C1 segment of cervical spinal cord (tissue), 14 donors: ENCODE data around the gene MAST4.
A peak's percentile ranks its signal among the peaks of the same experiment; 100 is the strongest.

Experiments
- DNase-seq, 14 donors: peaks; one replicate each; lab custom pipeline; 2025; lab: John Stamatoyannopoulos, UW

MAST4 gene

DNA sequence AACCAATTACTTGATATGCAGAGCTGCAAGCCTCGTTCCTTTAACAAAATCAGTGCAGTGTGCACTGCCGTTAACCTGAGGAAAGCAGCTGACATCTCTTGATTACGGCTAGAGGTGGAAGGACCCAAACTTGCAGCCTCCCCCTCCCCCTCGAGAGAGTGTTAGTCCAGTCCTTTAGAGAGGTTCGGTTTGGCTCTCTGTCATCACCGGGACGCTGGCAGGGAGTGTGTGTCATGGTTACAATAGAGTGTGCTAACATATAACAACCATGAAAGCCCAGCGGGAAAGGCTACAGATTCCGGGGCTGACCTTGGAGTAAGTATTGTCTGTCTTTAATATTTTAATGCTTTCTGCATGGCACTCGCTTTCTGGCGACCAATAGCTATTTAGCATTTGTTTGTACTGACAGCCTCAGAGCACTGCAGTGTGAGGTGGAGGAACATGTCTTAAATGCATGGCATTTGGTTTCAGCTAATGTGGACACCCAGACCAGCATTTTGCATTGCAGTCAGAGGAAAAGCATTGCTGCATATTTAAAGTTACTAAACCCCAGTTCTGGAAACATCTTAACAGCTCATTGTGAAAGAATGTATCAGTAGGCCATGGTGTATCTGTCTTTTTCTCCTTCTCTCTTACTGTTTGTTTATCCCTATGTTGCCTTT lies 362.9 kb downstream of the MAST4 start:
- peak in 11 of 14 donors; percentile 4 to 62 (median 30) for DNase-seq

DNA sequence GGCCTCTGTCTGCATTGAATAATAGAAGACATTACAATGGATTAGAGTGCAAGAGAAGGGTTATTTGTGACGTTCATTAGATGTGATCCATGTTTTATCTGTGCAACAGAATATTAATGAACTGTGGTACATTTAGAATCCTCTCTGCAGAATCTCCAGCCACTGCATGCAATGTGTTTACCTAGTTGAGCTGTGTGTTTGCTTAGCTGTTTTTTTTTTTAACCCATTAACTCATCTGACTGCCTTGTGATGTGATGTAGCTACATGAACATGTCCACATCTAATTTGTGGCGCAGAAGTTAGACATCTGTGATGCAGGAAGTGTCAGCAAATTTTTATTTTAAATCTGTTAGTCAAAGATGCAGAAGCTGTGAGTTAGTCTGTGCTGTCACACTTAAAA lies 363.5 kb downstream of the MAST4 start:
- DNase-seq, result no peak

DNA sequence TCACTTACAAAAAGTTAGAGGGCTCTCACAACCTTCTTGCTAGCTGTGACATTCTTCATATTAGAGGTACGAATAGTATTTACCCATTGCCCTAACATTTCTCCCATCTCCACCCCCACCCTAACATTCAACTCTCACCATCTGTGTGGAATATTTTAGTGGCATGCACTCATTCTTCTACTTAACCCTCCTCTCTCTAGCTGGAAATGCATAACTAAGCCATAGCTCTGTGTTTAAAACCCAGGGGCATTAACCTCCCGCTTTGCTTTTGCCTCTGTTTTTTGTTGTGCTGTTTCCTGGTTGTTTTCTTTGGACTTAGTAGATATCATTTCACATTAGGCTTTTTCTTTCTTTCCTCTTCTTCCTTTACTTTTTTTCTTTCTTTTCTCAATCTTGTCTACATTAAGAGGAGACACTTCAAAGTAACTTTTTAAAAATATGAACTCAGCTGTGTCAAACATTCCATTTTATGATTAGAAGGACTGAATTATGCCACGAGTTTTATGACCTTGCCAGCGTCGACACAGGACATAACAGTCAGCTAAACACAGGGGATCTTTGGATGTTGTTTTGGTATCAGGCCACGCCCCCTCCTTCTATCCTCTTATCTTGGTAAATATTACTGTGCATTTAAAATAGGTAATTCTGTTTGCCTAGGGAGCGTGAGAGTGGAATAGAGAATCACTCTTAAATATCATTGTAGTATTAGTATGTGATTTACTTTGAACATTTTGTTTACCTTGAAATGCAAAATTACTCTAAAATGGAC lies 364.4 kb downstream of the MAST4 start:
- no peak for DNase-seq

GRCh38 chr5:66963559-66963971 lies 367.4 kb downstream of the MAST4 start:
- DNase-seq, result no peak

DNA sequence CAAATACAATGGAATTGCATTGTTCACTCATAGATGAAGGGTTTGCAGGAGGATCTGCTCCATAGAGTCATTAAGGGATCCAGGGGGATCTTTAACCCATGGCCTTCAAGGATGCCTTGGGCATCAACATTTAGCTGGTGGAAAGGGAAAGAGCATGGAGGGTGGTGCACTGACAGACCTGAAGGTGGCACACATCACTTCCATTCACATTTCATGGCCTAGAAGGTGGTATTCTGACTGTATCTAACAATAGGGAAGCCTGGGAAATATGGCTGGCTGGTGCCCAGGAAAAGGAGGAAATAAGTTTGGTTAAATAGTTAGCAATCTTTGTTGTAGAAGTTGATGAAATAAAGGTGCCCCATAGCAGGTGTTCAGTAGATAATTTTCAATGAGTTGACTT lies 370.2 kb downstream of the MAST4 start:
- no peak for DNase-seq

GRCh38 chr5:66967102-66967501 lies 370.9 kb downstream of the MAST4 start:
- DNase-seq, result no peak

DNA sequence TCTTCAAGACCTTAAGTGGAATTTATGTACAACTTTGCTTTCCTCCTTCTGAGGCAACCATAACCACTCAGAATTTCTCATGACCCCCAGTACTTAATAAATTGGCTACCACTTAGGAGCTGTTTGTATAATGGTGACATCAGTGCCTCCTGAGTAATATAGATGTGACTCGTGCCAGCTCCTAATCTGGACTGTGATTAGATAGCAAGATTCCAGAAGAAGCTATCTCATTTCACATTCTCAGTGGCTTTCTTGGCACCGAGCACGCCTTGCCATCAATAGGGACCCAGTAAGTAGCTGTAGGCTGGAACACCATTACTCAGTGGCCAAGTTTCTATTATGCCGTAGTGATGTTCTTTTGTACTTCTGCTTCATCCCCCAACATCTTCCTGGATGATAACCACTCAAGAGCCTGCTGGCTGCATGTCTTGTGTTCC lies 371.7 kb downstream of the MAST4 start:
- no peak for DNase-seq

DNA sequence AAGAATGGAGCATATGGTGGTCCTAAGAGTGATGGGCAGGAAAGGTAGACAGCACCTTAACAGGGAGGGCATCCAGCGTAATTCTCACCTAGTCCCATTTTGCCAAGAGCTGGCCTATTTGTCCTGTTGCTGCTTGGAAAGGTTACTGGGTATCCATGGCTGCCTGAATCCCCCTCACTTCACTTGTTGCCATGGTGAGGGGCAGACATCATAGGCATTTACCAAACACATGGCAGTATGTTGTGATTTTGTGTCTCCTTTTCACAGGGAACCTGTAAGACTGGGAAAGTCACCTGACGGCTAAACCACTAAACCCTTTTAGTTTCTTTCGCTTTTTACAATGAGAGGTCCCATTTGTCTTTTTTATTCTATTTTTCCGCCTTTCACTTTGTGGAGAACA lies 373.3 kb downstream of the MAST4 start:
- no peak for DNase-seq

DNA sequence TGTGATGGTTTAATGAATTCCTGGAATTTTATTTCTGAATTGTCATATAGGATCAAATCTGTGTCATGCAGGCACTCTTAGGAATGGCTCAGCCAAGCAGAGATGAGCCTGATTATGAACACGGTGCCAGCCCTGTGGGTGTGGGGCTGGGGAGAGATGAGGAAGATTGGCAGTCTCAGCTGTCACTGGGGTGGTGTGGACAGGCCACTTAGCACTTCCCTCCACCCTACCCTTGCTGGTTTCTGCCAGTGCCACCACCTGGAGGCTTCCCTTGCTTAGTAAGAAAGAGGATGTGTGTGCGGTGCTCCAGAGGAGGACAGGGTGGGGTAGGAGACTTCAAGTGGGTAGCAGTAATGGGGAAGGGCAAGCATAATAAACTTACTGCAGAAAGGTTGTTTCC lies 373.8 kb downstream of the MAST4 start:
- no peak for DNase-seq

GRCh38 chr5:66972004-66972403 lies 375.8 kb downstream of the MAST4 start:
- no peak for DNase-seq

DNA sequence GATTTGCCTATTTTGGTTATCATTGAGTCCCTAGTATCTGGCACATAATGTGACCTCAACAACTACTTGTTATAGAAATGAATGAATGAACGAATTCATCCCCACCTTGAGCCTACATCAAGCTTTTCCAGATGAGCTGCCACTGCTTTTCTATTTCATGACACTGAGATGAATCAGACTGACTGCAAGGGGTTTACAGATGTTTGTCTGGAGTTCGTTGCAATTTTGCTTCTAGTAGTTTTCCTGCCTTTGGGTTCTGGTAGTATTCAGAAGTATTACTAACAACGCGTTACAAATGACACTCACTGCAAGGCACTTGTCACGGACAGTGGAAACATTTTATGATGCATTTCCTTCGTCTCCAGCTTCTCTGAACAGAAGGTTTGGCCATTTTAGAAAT lies 378.1 kb downstream of the MAST4 start:
- no peak for DNase-seq

DNA sequence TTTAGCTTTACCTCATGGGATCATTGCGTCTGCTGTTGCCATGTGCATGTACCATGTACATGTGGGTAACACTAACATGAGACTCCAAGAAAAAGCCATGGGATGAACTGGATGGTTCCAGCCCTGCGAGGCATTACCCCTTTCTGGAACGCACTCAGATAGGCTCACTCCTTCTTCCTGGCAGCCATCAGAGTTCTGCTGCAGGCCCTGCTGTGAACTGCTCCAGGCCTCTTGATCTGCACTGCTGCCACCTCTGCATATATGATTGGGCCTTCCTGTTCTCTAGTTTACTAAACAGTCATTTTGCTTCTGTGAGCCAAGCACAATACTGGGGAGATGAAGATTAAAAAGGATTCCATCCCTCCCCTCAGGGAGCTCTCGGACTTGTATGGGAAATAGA lies 379.9 kb downstream of the MAST4 start:
- no peak for DNase-seq

DNA sequence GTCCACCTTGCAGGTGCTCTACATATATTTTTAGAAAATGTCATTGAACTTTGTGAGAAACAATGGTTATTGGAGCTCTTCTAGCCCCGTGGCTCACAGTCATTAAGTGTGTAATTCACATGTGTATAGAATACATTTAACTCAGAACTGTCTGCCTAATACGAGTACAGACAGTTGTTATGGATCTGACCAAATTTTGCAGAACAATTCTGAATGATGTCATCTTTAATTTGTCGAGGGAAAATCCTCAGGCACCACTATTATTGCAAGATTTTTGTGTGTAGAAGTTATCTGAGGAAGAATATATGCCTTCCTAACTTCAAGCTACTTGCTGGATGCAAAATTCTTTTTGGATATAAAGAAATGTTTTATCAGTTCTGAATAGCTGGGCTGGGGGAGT lies 383.5 kb downstream of the MAST4 start:
- DNase-seq, result no peak

DNA sequence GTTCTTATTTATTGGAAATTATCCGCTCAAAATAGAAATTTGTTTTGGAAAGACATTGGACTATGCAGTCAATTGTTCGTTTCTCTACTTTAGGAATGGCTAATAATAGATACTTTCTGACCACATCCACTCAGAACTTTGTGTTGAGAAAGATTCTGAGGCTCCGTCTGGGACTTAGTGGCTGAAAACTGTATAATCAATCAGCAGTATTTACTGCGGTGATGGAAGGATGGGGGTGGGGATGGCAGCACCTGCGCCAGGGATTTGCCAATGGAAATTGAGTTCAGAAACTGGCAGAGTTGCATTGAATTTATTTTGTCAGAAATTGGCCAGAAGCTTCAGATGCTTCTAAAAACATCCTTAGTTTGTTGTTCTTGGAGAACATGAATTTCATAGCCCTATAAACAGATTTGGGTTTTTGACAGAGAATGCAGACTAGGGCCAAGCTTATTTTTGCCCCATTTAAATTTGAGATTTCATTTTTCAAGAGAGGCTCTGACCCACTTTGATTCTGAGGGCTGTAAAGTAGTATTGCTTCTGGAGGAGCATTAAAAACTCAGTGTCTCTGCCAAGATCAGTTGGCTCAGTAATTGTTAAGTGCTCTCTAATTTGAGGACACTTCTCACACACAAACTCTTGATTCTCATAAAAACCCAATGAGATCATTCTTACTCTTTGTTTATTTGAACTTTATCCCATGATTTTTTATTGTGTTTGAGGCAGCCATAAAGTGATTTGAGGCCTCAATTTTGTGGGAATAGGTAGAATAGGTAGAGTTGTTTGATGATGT lies 385.3 kb downstream of the MAST4 start:
- DNase-seq, result no peak

DNA sequence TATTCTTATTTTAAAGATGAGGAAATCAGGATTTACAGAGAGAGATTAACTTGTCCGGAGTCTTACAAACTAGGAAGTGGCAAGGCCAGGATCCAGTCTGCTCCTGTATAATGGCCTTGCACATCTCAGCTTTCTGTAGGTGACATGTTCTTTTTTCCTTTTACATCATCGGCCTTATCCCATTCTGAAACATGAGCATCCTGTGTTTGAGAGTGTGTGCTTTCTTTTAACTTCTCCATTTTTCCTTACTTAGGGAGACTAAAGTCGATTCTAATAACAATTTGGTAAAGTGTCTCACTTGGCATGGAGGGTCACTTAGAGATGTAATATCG lies 385.8 kb downstream of the MAST4 start:
- no peak for DNase-seq

DNA sequence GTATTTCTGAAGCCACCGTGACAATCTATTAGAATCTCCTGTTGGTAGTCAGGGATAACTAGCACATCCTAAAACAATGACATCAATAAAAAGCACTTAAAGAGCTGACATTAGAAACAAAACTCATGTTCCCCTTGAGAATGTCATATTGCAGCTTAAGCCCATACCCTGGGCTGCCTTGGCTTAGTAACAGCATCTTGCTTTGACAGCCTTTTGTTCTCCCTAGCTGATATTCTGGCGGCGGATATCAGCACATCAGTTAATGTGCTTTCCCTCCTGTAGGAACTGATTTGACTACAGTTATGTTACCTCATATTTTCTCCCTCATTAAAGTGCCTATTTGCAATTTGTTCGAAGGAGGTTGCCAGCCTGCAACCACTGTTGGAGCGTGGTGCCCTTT lies 386.3 kb downstream of the MAST4 start:
- no peak for DNase-seq

GRCh38 chr5:66985417-66985816 lies 389.2 kb downstream of the MAST4 start:
- no peak for DNase-seq

- no peak for DNase-seq
These were observed 389.8 kb downstream of the MAST4 start for GRCh38 chr5:66986009-66986408.

DNA sequence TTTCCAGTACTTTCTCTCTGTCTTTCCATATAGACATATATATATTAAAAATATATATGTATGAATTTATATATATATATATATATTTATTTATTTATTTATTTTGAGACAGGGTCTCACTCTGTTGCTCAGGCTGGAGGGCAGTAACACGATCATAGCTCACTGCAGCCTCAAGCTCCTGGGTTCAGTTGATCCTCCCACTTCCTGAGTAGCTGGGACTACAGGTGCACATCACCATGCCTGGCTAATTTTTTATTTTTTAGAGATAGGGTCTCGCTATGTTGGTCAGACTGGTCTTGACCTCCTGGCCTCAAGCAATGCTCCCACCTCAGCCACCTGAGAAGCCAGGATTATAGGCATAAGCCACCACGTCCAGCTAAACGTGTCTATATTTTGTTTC lies 390.3 kb downstream of the MAST4 start:
- DNase-seq, result no peak

DNA sequence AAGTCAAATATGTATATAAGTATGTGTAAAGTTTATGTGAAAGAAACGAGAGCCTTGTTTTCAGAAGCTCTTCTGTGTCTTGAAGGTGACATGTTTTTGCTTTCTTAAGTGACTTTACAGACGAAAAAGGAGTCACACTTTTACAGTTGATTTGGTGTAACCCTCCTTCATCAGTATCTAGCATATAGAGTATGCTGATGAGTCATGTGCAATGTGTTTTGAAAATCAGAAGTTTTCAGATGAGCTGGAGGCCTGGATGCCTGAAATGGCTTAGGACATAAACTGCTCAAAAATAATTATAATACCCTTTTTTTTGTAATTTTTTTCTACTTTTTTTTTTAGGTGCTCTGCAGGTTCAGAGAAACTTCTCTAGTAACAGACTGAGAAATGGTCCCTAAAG lies 390.9 kb downstream of the MAST4 start:
- no peak for DNase-seq

DNA sequence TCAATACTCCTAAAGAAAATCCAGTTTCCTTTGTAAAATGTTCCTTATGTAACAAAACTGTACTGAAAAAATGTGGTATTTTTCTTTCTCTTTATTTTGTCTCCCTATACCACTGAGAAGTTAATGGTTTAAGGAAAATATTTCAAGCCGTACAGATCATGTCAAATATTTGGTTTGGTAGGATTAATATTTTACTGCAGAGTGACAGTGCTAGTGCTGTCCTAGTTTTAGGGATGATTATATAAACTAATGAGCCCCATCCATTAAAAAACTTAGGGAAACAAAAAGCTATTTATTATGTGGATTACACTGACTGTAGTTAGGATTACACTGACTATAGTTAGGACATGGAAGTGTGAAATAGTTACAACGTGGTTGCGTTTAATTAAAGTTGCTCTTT lies 391.3 kb downstream of the MAST4 start:
- no peak for DNase-seq

- no peak for DNase-seq
These were observed 392.0 kb downstream of the MAST4 start for GRCh38 chr5:66987949-66988838.
